Urinary bladder (tissue), 4 donors: ENCODE data around the gene ZC3HAV1. TPM values are rescaled to one million over a fixed set of nuclear protein-coding genes. Genes with fewer than 3 reads are reported as not detected.
A peak's percentile ranks its signal among the peaks of the same experiment; 100 is the strongest.
"Not testable (repeated sequence)": the region's sequence is repeated elsewhere in the genome, so short reads cannot be mapped to it uniquely, and the experiment has no call there.

ENCODE experiments used
- DNase-seq: peaks from one replicate; pipeline ENCODE4 v3.0.0-alpha.2; 2015; ENCODE audit errors: extremely low spot score
- H3K27ac ChIP-seq: one replicate; pipeline ENCODE4 v1.5.1; 2013; ENCODE audit warnings: low read depth, mild to moderate bottlenecking, moderate library complexity
- H3K36me3 ChIP-seq: one replicate; pipeline ENCODE4 v1.6.1; 2013; ENCODE audit warnings: mild to moderate bottlenecking, moderate library complexity; ENCODE audit not compliant: insufficient read depth
- H3K4me1 ChIP-seq: one replicate; pipeline ENCODE4 v1.6.1; 2013; ENCODE audit warnings: mild to moderate bottlenecking, moderate library complexity; ENCODE audit not compliant: insufficient read depth
- H3K4me3 ChIP-seq: one replicate; pipeline ENCODE4 v1.5.1; 2013; ENCODE audit warnings: low read depth, low read length
- WGBS: extraction: QIAGEN DNeasy Blood & Tissue Kit; methylation state at CpG from one replicate; pipeline ENCODE4 v1.1.7; 2013; 5-methylcytosine and 5-hydroxymethylcytosine counted together
- polyA plus RNA-seq: library from polyadenylated mRNA; stranded (reverse); fragments of 200-250 nt; gene quantifications from one replicate; pipeline ENCODE4 v1.2.3, GENCODE V29; 2013
- total RNA-seq: library from RNA; depleted of rRNA; stranded (reverse); fragments of >200 nt; gene quantifications from one replicate; pipeline ENCODE4 v1.2.3, GENCODE V29; 2014
- donor health status: healthy with polysubstance abuse.
- donor health status: healthy.

Gene ZC3HAV1
- total RNA-seq, result 39.5 TPM
- polyA plus RNA-seq, result 10.2 TPM

DNA sequence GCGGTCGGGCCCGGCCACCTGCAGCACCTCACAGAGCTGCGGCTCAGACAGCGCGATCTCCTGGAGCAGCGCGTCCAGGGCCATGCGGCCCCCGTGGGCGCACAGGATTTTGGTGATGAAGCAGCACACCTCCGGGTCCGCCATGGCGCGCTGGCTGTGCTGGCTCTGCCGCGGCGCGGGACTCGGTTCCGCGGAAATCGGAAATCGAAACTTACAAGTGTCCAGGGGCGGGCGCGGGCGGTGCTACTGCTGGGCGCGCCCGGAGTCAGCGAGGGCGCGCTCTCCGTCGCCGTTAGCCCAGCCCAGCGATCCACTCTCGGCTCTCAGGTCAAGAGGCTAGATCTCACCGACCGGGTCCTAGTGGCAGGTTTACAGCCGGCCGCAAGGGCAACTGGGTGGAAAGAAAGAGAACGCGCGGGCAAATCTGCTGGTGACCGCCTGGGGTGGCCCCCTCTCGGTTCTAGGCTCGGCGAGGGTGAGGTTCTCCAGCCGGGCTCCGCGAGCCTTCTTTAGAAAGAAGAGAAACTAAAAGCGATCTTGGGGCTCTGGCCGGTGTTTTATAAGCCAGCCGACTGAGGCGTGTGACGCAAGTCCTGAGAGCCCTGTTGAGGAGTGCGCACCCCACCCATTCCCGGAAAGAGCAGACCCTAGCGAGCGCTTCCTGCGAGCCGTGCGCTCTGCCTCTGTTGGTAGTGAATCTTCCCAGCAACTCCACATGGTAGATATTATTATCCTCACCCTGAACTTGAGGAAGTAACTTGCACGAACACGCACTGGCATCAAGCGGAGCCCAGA lies at the start of gene ZC3HAV1:
Gene ZC3HAV1, minus strand, starts transcription at position 533 of the 795 bp plus-strand sequence. Its CDS starts 389 bp downstream, at position 144.
- peak within 1 kb of the TSS; percentile 93 for H3K4me3 ChIP-seq
- H3K27ac ChIP-seq, result peak within 1 kb of the TSS; percentile 93
- no peaks in the 10 kb centered on the region for H3K36me3 ChIP-seq
- H3K4me1 ChIP-seq, result no peaks in the 10 kb centered on the region
- under 1% methylated on average over 68 of the region's 68 CpGs for WGBS
- peak; percentile 67 for DNase-seq

DNA sequence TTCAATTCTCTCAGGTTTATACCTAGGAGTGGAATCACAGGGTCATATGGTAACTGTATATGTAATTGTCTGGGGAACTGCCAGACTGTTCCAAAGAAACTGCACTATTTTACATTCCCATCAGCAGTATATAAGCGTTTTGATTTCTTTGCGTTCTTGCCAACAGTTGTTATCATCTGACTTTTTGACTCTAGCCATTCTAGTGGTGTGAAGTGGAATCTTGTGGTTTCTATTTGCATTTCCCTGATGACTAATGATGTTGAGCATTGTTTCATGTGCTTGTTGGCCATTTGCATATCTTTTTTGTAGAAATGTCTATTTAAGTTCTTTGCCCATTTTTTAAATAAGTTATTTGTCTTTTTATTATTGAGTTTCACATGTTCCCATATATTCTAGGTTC lies 44.3 kb upstream of the ZC3HAV1 start:
- WGBS, result 49% methylated on average over 2 of the region's 2 CpGs
- H3K4me3 ChIP-seq, result no peak overlapping the region
- no peak overlapping the region for H3K27ac ChIP-seq
- peaks cover 1% of the 10 kb centered on the region for H3K36me3 ChIP-seq
- no peaks in the 10 kb centered on the region for H3K4me1 ChIP-seq
- no peak for DNase-seq

DNA sequence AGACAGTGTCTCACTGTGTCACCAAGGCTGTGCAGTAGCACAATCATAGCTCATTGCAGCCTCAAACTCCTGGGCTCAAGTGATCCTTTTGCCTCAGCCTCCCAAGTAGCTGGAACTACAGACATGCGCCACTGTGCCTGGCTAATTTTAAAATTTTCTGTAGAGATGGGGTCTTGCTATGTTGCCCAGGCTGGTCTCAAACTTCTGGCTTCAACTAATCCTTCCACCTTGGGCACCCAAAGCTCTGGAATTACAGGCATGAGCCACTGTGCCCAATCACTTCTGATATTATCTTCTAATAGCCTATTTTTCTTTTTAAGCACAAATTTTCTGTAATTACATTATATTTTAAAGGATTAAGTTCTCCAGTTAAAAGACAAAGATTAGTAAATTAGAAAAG lies 42.6 kb upstream of the ZC3HAV1 start:
- Histone ChIP-seq H3K36me3 (no peaks in the 10 kb centered on the region), H3K4me1 (no peaks in the 10 kb centered on the region), H3K4me3 (no peak overlapping the region), H3K27ac (no peak overlapping the region)
- DNase-seq, result no peak
- 97% methylated on average over 1 of the region's 1 CpG for WGBS

DNA sequence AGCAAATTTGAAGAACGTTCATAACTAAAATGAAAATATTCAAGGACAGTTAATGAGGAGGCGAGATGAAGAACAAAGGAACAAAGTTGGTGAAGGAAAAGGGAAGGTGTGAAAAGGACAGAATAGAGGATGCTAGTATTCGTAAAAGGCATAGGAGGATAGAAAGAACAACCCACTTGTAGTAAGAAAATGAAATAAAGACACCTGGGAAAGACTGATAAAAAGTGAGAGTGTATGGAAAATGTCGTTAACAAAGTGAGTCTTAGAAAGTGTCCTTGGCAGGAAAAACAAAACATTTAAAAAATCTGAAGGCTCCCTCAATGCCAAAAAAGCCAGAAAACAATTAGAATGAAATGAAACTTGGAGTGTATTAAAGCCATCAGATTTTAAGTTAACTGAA lies 29.6 kb upstream of the ZC3HAV1 start:
- WGBS, result 83% methylated on average over 4 of the region's 4 CpGs
- no peak for DNase-seq
- no peaks in the 10 kb centered on the region for H3K36me3 ChIP-seq

DNA sequence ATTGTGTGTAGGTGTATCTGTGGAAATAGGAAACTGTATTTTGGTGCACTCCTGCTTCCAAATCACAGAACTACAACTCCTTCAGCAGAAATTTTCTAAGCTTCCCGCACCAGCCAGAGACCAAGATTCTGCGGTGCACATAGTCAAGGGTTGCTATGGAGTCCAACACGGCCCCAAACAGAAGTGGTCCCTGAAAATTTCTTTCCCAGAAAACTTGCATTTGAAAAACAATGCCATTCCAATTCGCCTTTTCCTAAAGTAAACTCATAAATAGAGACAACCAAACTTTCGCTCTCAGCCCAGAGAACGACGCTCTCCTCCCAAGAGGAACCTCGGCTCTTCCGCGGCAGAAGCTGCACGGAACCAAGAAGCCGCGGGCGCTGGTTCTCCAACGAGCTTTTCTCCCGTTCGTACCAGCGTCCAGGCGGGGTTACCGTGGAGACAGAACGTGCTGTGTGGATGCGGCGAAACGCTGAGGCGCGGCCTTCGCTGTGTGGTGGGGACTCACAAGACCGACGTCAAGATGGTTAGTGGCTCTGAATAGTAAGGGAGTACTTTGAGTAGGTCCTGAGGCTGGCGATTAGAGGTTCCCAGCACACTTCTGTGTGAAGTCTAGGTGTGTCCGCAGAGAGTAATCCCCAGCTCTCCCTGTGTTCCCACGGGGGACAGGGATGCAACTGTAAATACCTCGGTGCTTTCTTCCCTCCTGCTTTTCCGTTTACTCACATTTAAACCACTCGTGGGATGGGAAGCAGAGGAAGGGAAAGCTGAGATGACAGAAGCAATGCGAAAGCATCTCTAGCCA lies 24.0 kb upstream of the ZC3HAV1 start:
- no peaks in the 10 kb centered on the region for H3K36me3 ChIP-seq
- DNase-seq, result peak; percentile 61
- peak overlapping the region; percentile 54 for H3K4me3 ChIP-seq
- WGBS, result under 1% methylated on average over 36 of the region's 36 CpGs
- no peak overlapping the region for H3K27ac ChIP-seq
- no peaks in the 10 kb centered on the region for H3K4me1 ChIP-seq

More for the DNA sequence above, 29.6 kb upstream of the ZC3HAV1 start:
- no peaks in the 10 kb centered on the region for H3K4me1 ChIP-seq
- no peak overlapping the region for H3K4me3 ChIP-seq
- no peak overlapping the region for H3K27ac ChIP-seq

DNA sequence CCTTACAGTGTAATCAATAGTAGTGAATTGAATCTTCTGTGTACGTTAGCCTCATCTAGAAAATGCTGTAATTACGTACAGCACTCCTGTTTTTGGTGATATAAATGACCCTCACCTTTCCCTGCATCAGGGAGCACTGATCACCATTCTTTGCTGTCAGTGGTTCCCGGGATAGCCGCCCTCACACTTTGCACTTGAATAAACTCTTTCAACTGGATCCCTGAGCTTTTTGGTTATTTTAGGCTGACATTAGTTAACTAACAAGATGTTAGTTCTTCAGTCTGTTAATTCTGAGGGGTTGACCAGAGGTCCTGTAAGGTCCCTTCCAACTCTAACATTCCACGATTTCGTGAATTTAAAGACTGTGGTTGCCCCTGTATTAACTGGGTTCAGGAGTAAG lies 23.4 kb upstream of the ZC3HAV1 start:
- Histone ChIP-seq H3K4me3 (peak overlapping the region; percentile 54), H3K27ac (no peak overlapping the region), H3K4me1 (no peaks in the 10 kb centered on the region), H3K36me3 (no peaks in the 10 kb centered on the region)
- WGBS, result 29% methylated on average over 6 of the region's 6 CpGs
- DNase-seq, result no peak

DNA sequence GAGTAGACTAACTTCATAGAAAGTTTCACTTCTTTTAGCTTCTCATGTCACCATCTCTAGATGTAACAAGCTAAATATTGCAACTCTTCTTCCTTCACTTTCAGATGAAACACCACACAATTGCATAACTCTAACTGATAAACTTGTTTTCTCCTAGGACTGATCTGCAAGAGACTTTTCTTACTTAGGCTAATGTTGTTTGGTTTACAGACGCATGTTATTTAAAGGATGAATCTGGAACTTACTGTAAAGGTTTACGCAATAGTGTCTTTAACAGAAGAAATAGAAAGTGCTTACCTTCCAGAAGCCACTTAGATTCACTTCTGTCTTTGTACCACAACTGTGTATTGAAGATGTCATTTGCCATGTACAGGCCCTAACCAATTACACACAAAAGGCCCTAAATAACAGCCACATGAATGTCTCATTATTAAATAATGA lies 22.1 kb upstream of the ZC3HAV1 start:
- Histone ChIP-seq H3K4me1 (no peaks in the 10 kb centered on the region), H3K4me3 (no peak overlapping the region), H3K36me3 (no peaks in the 10 kb centered on the region), H3K27ac (no peak overlapping the region)
- no peak for DNase-seq
- 65% methylated on average over 2 of the region's 2 CpGs for WGBS

DNA sequence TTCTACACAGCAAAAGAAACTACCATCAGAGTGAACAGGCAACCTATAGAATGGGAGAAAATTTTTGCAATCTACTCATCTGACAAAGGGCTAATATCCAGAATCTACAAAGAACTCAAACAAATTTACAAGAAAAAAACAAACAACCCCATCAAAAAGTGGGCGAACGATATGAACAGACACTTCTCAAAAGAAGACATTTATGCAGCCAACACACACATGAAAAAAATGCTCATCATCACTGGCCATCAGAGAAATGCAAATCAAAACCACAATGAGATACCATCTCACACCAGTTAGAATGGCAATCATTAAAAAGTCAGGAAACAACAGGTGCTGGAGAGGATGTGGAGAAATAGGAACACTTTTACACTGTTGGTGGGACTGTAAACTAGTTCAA lies 20.3 kb upstream of the ZC3HAV1 start:
- H3K4me1 ChIP-seq, DNase-seq, H3K4me3 ChIP-seq, H3K36me3 ChIP-seq, H3K27ac ChIP-seq: not testable (repeated sequence)
- 96% methylated on average over 2 of the region's 2 CpGs for WGBS

DNA sequence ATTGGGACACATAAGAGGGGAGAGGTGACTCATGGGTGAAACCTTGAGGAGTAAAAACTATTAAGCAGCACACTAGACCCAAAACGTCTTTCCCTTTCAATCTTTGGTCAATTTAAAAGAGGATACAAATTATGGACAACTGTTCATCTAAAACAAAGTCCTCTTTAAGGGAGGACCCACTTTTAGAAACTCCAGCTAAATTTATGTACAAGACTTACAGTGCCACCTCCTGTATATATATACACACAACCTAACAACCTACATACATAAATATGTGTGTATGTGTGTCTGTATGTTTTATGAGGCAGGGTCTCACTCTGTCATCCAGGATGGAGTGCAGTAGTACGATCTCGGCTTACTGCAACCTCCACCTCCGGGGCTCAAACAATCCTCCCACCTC lies 18.1 kb upstream of the ZC3HAV1 start:
- 69% methylated on average over 4 of the region's 4 CpGs for WGBS
- no peak overlapping the region for H3K4me3 ChIP-seq
- H3K27ac ChIP-seq, result no peak overlapping the region
- H3K4me1 ChIP-seq, result no peaks in the 10 kb centered on the region
- H3K36me3 ChIP-seq, result no peaks in the 10 kb centered on the region
- no peak for DNase-seq

DNA sequence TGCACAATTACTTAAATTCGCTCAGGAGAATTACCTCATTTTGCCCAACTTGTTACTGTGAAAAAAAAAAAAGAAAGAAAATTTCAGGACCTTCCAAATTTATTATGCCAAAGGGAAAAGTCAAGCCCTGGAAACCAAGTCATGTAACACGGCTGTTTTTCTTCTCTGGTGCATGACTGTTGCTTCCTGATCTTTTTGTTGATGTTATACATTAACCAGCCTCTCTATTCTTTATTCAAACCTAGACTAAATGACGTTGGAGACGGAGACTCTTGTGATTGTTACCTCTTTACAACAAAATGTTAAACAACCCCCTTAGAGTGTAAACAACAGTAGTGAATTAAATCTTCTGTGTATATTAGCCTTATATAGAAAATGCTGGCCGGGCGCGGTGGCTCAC lies 16.1 kb upstream of the ZC3HAV1 start:
- H3K36me3 ChIP-seq, result no peaks in the 10 kb centered on the region
- no peak overlapping the region for H3K27ac ChIP-seq
- DNase-seq, result no peak
- 62% methylated on average over 7 of the region's 7 CpGs for WGBS
- H3K4me1 ChIP-seq, result no peaks in the 10 kb centered on the region
- H3K4me3 ChIP-seq, result no peak overlapping the region

DNA sequence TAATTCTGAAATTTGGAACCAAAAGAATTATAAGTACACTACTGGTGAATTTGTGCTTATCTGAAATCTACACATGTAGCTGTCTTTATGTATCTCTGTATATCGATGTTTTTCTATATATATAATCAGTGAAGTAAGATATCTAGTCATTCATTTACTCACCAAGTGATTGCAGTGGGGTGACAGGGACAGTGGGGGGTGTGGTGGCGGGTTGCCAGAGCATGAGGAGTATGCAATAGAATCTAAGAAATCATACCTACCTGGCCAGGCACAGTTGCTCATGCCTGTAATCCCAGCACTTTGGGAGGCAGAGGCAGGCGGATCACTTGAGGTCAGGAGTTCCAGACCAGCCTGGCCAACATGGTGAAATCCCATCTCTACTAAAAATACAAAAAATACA lies 15.5 kb upstream of the ZC3HAV1 start:
- not testable (repeated sequence) for DNase-seq, H3K36me3 ChIP-seq, H3K27ac ChIP-seq, H3K4me1 ChIP-seq, H3K4me3 ChIP-seq
- WGBS, result 84% methylated on average over 3 of the region's 3 CpGs

DNA sequence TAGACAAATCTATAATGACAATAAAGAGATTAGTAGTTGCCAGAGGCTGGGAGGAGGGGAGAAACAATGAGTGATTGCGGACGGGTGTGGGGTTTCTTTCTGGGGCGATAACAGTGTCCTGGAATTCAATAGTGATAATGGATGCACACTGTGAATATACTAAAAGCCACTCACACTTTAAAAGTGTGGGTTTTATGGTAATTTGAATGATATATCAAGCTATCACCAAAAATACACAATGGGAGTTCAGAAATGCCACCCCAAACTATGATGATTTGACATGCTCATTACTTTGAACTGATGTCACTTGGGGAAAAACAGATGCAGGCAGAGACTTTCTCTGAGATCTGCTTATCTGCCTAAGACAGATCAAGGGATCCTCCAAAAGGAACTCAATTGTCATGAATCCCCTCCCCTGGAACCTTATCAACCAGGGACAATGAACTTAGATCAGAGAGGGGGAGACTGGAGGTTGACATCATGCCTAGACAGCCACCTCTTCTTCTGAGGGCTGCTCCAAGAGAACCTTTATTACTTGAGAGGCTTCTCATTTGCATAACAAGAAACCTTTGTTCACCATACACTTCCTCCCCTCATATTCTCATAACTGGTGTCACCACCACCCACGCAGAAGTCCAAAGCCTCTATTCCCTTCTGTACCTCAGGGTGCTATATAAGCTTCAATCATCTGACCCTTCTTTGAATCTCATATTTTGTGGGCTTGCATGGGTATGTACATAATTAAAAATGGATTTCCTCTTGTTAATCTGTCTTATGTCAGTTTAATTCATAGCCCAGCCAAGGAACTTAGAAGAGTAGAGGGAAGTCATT lies 14.8 kb upstream of the ZC3HAV1 start:
- no peak for DNase-seq
- no peaks in the 10 kb centered on the region for H3K4me1 ChIP-seq
- H3K36me3 ChIP-seq, result no peaks in the 10 kb centered on the region
- 72% methylated on average over 4 of the region's 4 CpGs for WGBS
- H3K27ac ChIP-seq, result no peak overlapping the region
- no peak overlapping the region for H3K4me3 ChIP-seq

DNA sequence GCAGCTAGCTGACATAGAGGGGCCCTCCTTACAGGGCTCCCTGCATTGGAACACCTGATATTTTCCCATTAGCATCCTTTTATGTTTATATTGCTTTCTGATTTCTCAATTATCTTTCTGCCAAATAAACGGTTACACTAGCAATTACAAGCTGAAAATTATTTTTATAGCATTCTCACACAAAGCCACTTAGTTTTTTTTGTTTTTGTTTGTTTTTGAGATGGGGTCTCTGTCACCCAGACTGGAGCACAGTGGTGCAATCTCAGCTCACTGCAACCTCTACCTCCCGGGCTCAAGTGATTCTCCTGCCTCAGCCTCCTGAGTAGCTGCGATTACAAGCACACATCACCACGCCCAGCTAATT lies 9.9 kb upstream of the ZC3HAV1 start:
- WGBS, result 82% methylated on average over 4 of the region's 4 CpGs
- Histone ChIP-seq H3K4me3 (no peak overlapping the region), H3K4me1 (no peaks in the 10 kb centered on the region), H3K36me3 (no peaks in the 10 kb centered on the region), H3K27ac (no peak overlapping the region)
- DNase-seq, result no peak
